GM12873 (cell line): ENCODE measurements around the gene CDK14.

Experiments used
- CTCF ChIP-seq: IDR thresholded peaks from 2 replicates; pipeline ENCODE4 v1.5.1; 2012; ENCODE audit warnings: low read depth, mild to moderate bottlenecking, moderate library complexity, low read length, control low read depth; ENCODE audit not compliant: insufficient read depth; ENCODE audit errors: missing control alignments

CDK14 gene

GRCh38 chr7:90706072-90706716 lies 110.1 kb downstream of the CDK14 start:
- TF ChIP-seq CTCF, result no peak

GRCh38 chr7:90708841-90709317 lies 112.8 kb downstream of the CDK14 start:
- peak; percentile 89 for TF ChIP-seq CTCF

- TF ChIP-seq CTCF, result no peak
These were observed 113.7 kb downstream of the CDK14 start for GRCh38 chr7:90709501-90710465.

GRCh38 chr7:90710466-90710850 lies 114.3 kb downstream of the CDK14 start:
- no peak for TF ChIP-seq CTCF

GRCh38 chr7:90713628-90714027 lies 117.5 kb downstream of the CDK14 start:
- TF ChIP-seq CTCF, result no peak

- TF ChIP-seq CTCF, result no peak
These were observed 118.9 kb downstream of the CDK14 start for GRCh38 chr7:90715067-90715466.

- TF ChIP-seq CTCF, result no peak
These were observed 121.4 kb downstream of the CDK14 start for GRCh38 chr7:90717296-90718060.
